GM12891 (cell line): ENCODE data around the gene TMPRSS7.

Experiments
- DNase-seq: peaks from one replicate; pipeline ENCODE4 v3.0.0; 2011; ENCODE audit warnings: low spot score; ENCODE audit not compliant: insufficient read length
- FAIRE-seq: peaks from 2 replicates; lab custom pipeline; 2011; peaks lifted over from hg19 to GRCh38; lab: Jason Lieb, UNC
- PAX5 ChIP-seq: IDR thresholded peaks from 2 replicates; pipeline ENCODE4 v1.6.1; 2011; ENCODE audit warnings: low read length, moderate library complexity, mild to moderate bottlenecking; ENCODE audit not compliant: insufficient read depth, severe bottlenecking
- POLR2A ChIP-seq: IDR thresholded peaks from 2 replicates; pipeline ENCODE4 v1.6.1; 2011; ENCODE audit warnings: low read depth, low read length, control low read depth
- POLR2AphosphoS5 ChIP-seq: IDR thresholded peaks from 2 replicates; pipeline ENCODE4 v1.6.1; 2011; ENCODE audit warnings: low read depth, low read length, control low read depth
- POU2F2 ChIP-seq: IDR thresholded peaks from 2 replicates; pipeline ENCODE4 v1.6.1; 2011; ENCODE audit warnings: low read depth, mild to moderate bottlenecking, control low read depth, low read length, moderate library complexity
- SPI1 ChIP-seq: IDR thresholded peaks from 2 replicates; pipeline ENCODE4 v1.6.1; 2011; ENCODE audit warnings: low read depth, low read length, control low read depth
- TAF1 ChIP-seq: IDR thresholded peaks from 2 replicates; pipeline ENCODE4 v1.6.1; 2011; ENCODE audit warnings: low read depth, low read length, control low read depth

Gene TMPRSS7

DNA sequence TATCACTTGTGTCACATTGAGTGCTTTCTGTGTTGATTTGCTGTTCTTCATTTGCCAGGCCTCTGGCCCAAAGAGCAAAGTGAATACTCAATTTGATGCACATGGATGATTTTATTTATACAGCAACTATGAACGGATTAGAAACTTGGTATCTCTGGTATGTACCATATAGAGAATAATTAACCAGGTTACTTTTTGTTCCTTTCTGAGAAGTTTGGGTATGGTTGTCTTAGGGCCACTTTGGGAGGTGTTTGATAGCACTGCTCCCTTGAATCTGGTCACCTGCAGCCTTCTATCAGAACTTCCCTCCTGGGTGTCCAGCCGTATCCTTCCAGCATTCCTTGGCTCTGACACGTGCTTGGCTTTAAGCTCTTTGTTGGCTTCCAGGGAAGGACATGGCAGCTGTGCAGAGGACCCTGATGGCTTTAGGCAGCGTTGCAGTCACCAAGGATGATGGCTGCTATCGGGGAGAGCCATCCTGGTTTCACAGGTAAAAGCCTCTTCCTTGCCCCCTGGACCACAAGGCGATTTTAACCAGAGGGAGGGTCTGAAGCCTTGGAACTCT is 23.1 kb upstream of the TMPRSS7 start:
- DNase-seq (no peak), FAIRE-seq (no peak)
- no peak for TF ChIP-seq POLR2A
- no peak for TF ChIP-seq POLR2AphosphoS5
- TF ChIP-seq SPI1 = no peak
- TF ChIP-seq POU2F2 = no peak
- TF ChIP-seq TAF1 = no peak

DNA sequence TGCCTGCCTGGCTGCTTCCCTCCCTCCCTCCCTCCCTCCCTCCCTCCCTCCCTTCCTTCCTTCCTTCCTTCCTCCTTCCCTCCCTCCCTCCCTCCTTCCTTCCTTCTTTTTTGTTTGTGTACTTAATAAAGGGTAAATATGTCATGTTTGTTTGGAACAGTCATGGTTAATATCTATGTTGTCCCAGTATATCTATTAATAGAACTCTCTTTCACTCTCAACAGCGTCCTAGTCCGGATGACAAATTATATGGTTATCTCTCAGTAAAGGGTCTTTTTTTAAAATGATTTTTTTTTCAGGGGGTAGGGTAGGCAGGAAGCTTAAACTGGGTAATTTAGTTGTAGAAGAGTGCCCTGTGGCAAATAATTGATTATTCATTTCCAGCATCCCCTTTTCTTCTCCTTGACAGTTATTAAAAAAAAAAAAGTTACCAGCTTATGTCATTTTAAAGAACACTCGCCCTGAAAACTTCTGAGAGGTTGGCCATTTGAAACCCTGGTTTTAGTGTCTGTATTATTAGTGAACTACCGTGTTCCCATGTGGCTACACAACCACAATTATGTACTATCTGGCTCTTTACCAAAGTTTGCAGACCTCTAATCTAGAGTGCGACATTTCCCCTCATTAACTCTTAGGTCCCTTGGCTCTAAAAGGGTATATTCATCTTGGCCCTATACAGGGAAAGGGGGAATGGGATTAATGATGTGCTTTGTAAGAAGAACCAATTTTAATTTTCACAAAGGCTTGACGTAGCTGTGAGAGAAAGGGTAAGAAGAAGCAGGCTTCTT is 22.1 kb upstream of the TMPRSS7 start:
- no peak for DNase-seq
- no peak for TF ChIP-seq PAX5
- no peak for TF ChIP-seq POLR2A
- TF ChIP-seq POLR2AphosphoS5 = no peak
- no peak for TF ChIP-seq SPI1
- TF ChIP-seq POU2F2 = no peak
- TF ChIP-seq TAF1 = no peak
- no peak for FAIRE-seq

DNA sequence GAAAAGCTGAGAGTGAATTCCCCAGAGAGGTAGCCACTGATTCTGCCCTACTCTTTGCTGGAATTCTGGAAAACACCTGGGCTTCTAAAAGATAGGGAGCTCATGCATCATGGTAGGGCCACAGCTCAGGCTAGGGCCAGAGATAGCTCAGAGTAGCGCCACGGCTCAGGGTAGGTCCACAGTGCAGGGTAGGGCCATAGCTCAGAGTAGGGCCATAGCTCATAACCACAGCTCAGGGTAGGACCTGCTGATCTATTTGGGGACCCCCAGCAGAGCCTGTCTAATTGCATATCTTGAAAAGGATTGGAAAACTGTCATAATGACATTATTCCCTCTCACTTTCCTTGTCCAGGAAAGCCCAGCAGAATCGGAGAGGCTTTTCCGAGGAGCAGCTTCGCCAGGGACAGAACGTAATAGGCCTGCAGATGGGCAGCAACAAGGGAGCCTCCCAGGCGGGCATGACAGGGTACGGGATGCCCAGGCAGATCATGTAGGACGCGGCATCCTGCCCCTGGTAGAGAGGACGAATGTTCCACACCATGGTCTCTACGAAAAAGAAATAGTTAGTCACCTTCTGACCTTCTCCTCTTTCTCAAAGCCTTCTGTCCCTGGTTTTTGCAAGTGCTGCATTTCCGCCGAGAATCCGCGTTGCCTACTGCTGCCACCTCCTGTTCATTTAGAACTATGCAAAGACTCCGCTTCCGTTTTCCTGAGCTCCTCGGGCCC is 21.3 kb upstream of the TMPRSS7 start:
- DNase-seq = peak; percentile 23

DNA sequence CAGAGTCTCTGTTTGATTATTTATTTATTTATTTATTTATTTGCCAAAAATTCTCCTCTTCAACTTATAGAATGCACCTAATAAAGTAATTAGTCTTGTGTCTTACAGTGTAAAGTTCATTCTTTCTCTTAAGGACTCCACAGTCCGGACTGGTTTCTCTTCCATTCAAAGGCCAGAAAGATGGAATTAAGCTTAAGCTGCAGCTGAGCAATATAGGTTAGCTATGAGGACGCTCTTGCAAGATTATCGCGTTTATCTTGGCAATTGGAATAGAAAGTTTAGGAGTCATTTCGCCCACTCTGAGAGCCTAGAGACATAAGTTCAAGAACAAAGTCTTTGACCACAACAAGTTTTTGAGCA is 20.8 kb upstream of the TMPRSS7 start:
- no peak for TF ChIP-seq POLR2A
- TF ChIP-seq TAF1 = no peak
- no peak for TF ChIP-seq POLR2AphosphoS5
- TF ChIP-seq PAX5 = no peak
- TF ChIP-seq SPI1 = no peak
- no peak for TF ChIP-seq POU2F2
- FAIRE-seq = peak; percentile 23
- DNase-seq = no peak

More for the DNA sequence above, 21.3 kb upstream of the TMPRSS7 start:
- peak; percentile 57; the same call in 1 of the 2 replicates for TF ChIP-seq SPI1
- no peak for TF ChIP-seq POLR2A
- TF ChIP-seq POU2F2 = no peak
- no peak for TF ChIP-seq POLR2AphosphoS5
- no peak for TF ChIP-seq PAX5
- TF ChIP-seq TAF1 = no peak
- peak; percentile 56 for FAIRE-seq

DNA sequence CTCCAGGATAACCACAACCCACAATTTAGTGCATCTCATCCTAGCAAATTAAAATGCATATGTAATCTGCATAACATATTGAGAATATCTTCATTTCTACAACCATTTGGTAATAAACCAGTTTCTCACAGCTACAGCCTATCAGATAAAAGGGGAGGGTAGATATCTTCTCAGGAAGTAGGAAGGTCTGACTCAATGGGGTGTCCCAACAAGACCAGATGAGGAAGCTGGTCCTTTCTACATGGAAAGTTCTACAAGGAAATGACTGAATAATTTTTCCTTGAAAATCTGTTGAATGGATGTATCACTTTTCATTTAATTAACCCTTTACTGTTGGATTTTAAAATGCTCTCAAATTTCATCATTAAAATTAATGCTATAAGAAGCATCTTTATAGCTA is 17.4 kb upstream of the TMPRSS7 start:
- TF ChIP-seq TAF1 = no peak
- no peak for TF ChIP-seq SPI1
- no peak for TF ChIP-seq PAX5
- TF ChIP-seq POLR2AphosphoS5 = no peak
- TF ChIP-seq POU2F2 = no peak
- TF ChIP-seq POLR2A = no peak
- no peak for FAIRE-seq
- DNase-seq = no peak

DNA sequence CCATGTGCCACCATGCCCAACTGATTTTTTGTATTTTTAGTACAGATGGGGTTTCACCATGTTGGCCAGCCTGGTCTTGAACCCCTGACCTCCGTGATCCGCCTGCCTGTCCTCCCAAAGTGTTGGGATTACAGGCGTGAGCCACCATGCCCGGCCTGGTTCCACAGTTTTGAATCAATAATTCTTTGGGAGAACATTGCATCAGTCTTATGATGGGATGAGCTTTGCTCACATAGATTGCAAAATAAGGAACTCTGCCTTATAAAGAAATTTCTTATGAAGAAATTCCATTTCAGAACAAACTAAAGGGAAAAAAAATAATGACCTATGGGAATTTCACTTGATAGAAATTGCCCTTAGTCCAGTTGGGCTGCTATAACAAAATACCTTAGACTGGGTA is 15.8 kb upstream of the TMPRSS7 start:
- DNase-seq (no peak), FAIRE-seq (no peak)
- TF ChIP-seq POLR2AphosphoS5 = no peak
- TF ChIP-seq POLR2A = no peak
- TF ChIP-seq PAX5 = no peak
- TF ChIP-seq SPI1 = no peak
- no peak for TF ChIP-seq TAF1
- TF ChIP-seq POU2F2 = no peak

DNA sequence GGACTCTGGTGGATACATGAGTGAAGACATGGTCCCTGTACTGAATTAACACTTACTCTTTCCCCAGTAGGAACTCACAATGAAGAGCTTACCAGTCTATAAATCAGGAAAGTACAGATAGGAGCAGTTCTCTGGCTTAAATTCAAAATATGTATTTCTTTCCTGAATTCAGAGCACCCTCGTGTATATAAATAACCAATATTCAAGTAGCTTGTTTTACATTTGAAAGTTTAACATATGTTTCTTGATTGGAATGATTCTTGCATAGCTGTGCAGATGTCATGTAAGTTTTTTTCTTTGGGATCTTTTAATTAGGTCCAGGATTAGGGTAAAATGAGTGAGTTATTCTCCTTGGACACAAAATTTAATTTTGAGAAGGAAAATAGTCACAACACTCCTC is 14.8 kb upstream of the TMPRSS7 start:
- DNase-seq (no peak), FAIRE-seq (no peak)
- TF ChIP-seq POLR2A = no peak
- TF ChIP-seq POLR2AphosphoS5 = no peak
- no peak for TF ChIP-seq PAX5
- no peak for TF ChIP-seq POU2F2

DNA sequence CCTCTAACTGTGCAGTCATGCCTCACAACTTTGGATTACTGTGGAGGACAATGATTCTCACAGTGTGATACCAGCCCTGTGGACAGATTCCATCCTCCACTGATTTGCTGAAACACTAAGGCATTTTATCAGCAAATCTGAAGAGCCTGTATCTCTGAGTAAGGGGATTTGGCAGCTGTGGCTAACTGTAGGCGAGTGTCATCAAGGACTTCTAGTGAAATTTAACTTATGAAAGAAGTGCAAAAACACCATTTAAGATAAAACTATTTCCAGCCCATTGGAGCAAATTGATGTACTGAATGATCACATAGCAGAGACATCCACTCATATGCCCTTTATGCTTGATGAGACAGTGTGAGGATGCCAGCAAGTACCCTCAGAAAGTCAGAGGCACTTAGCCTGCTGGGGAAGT is 13.9 kb upstream of the TMPRSS7 start:
- TF ChIP-seq SPI1 (no peak), POLR2AphosphoS5 (no peak), POU2F2 (no peak), POLR2A (no peak), PAX5 (no peak), TAF1 (no peak)
- no peak for DNase-seq
- no peak for FAIRE-seq

DNA sequence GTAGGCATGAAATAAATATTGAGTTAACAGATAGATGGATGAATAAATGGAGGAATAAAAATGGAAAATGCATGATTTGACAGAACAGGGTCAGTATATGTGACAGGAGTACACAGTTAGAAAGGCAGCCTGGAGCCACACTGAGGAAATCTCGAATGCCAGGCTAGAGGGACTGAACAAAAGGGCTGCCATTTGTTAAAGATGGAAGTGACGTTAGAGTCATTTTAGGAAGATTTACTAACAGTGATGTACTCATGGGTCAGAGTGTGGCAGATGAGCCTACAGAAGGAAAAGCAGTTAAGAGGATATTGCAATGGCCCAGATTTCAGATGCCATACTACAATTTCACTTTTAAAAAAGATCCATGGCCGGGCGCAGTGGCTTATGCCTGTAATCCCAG is 7.4 kb upstream of the TMPRSS7 start:
- DNase-seq (no peak), FAIRE-seq (no peak)
- TF ChIP-seq POU2F2 = no peak
